ENCODE results near the gene PA2G4.
"Not testable (repeated sequence)": the region's sequence is repeated elsewhere in the genome, so short reads cannot be mapped to it uniquely, and the experiment has no call there.

The PA2G4 gene

DNA sequence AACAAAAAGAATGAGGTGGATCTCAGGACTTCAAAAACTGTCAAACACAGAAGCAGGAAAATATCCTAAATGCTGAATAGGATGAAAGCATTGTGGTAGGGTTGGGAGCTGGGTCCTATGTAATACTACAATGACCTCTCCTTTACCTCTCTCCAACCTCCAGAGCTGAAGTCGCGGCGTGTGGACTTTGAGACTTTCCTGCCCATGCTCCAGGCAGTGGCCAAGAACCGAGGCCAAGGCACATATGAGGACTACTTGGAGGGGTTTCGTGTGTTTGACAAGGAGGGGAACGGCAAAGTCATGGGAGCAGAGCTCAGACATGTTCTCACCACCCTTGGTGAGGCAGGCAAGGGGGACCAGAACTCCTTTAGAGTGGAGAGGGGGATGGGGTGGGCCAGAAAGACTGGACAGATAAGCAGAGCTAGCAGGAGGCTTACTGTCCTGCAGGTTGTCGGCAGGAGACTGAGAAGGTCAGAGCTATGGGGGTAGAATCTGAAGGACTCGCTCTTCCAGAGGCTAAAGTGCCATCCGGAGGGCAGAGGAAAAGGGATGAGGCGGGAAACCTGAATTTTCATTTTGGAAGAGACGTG is 51.0 kb downstream of the PA2G4 start:
- no peak for DNase-seq

GRCh38 chr12:56156464-56157200 is 52.3 kb downstream of the PA2G4 start:
- not testable (repeated sequence) for DNase-seq

GRCh38 chr12:56157201-56158028 is 53.1 kb downstream of the PA2G4 start:
- peak; percentile 96 for DNase-seq

- peak; percentile 99 for DNase-seq
These were observed 53.9 kb downstream of the PA2G4 start, which contains the start of gene MYL6 for GRCh38 chr12:56158029-56158925. MYL6 (plus strand) TSS chr12:56158359; CDS start chr12:56158402, 43 bp downstream.

DNA sequence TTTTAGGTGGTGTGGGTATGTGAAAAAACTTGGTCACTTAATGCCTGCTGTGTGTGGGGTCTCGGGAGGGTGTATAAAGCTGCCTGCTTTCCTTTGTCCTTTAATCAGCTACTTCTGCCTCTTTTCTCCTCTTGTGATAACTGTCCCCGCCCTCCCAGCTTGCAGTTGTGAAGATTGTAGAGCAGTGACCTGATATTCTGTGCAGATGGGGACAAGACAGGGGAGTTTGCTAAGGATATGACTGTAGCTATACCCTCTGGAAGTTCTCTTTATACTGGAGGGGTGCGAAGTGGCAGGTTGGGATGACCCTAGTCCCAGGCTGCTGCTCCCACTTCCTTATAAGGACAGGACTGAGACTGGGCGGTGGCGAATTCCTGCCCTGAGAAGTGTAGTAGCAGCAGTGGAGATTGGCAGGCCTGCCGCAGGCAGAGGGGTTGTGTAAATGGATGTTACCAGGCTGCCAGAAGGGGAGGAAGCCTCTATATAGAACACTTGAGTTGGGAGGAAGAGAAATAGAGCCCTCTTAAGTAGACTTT is 54.6 kb downstream of the PA2G4 start:
- DNase-seq = peak; percentile 62

DNA sequence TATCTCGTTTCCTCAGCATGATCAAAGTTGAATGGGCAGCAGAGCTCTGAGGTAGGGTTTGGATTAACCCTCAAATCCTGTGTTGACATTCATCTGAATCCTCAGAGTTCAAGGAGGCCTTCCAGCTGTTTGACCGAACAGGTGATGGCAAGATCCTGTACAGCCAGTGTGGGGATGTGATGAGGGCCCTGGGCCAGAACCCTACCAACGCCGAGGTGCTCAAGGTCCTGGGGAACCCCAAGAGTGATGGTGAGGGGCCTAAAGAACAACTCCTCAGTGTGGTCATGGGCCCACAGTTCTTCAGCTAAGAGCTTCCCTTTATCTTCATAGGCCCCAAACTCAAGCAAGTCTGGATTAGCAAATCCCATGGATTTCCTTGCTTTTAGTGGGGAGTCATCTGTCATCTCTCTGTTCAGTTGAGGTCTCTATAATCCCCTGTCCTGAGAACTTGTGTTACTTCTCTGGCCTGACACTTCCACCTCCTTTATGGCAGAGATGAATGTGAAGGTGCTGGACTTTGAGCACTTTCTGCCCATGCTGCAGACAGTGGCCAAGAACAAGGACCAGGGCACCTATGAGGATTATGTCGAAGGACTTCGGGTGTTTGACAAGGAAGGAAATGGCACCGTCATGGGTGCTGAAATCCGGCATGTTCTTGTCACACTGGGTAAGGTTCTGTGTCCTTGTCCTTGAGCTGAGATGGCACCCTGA is 55.3 kb downstream of the PA2G4 start:
- no peak for DNase-seq

DNA sequence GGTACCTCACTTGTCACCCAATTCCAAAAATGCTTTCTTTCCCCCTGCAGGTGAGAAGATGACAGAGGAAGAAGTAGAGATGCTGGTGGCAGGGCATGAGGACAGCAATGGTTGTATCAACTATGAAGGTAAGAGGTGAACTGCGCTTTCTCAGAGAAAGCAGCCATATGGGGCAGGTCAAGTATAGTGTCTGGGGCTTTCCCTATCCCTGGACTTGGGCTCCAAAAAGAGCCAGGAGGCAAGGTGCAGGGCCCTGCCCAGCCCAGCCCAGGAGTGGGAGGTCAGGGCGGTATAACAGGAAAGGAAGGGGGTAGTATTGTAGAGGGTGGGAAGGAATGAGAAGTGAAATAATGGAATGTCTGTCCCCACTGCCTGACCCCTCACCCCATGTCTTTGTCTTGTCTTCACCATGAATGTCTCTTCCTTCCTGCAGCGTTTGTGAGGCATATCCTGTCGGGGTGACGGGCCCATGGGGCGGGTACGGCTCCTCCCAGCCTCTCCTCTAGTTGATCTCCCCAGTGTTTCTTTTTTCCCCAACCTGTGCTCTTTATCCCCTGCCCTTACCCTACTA is 55.9 kb downstream of the PA2G4 start:
- DNase-seq = no peak

DNA sequence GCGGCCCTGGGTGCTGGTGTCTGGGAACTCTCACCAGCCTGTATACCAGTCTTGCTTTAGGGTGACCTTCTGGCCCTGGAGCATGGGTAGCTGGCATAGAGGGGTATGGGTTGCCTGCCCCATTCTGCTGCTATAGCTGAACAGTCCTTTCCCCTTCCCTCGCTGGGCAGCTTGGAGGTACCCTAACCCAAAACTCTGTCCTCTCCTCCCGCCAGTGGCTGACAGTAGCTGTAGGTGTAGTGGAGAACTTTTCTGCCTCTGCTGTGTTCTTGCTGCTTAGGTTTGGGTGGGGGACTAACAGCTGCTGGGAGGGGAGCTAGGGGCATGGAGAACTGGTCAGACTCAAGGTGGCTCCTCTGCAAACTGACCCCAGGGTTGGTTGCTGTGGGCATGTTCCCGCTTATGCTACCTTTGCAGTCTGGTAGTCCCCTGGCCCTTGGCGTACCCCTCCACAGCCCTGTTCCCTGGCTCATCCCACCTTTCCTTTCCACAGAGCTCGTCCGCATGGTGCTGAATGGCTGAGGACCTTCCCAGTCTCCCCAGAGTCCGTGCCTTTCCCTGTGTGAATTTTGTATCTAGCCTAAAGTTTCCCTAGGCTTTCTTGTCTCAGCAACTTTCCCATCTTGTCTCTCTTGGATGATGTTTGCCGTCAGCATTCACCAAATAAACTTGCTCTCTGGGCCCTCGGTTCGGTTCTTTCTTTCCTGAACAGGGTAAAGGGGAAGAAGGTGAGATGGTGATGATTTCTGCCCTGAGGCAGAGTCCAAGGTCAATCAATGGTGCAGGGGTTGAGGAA is 56.7 kb downstream of the PA2G4 start:
- DNase-seq = no peak

DNA sequence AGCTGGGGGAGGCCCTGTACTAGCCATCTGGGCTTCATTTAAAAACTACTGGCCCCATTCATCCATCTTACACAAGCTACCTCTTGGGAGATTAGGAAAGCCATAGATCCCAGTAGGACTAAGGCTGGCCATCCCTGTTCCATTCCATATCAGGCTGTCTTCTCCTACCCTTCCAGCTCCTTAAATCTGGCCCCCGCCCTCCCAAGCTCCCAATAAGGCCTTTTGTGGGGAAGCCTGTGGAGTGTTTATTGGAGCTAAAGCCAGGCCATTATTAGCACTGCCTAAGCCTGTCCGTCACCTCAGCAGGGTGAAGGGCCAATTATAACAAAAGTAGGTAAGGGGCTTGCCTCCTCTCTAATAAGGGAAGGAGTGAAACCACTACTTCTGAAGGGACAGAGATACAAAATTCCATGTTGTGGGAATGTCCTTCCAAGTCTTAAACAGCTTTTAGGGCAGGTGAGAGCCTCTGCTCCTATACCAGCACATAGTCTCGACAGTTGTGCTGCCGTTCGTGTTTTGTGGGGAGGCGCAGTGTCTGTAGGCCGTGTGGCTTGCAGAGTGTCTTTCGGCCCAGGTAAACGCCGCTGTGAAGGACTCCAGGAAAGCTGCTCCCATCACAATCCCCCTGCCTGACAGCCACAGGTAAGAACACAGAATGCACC is 57.5 kb downstream of the PA2G4 start:
- no peak for DNase-seq

- DNase-seq = no peak
These were observed 58.3 kb downstream of the PA2G4 start for GRCh38 chr12:56162468-56163290.

All from NCI-H2171 treated with DMSO at 0.1 percent for 48 hours (cell line).